Breast epithelium (tissue), 4 donors: Measurements from ENCODE around the gene PSMB11. TPM values are rescaled to one million over a fixed set of nuclear protein-coding genes. Genes with fewer than 3 reads are reported as not detected.
"Not testable (repeated sequence)": the region's sequence is repeated elsewhere in the genome, so short reads cannot be mapped to it uniquely, and the experiment has no call there.

Experiments used
- DNase-seq, 2 donors: peaks; one replicate each; pipeline ENCODE4 v3.0.0-alpha.2; 2019; ENCODE audit warnings: low spot score in 2 of 2
- H3K27ac ChIP-seq, 2 donors: fragments of 200-600 bp; sonication (generic) in 1 of 2; one replicate each; pipeline ENCODE4 v1.5.1; 2016 to 2019; ENCODE audit warnings: mild to moderate bottlenecking in 1 of 2
- H3K27me3 ChIP-seq, 2 donors: fragments of 200-600 bp; sonication (generic) in 1 of 2; one replicate each; pipeline versions ENCODE4 v1.5.1 to v1.6.0; 2017 to 2019; ENCODE audit warnings: control low read depth in 1 of 2, mild to moderate bottlenecking in 1 of 2
- H3K36me3 ChIP-seq: fragments of 200-600 bp; one replicate; pipeline ENCODE4 v1.5.1; 2019
- H3K4me1 ChIP-seq, 2 donors: fragments of 200-600 bp; sonication (generic); one replicate each; pipeline ENCODE4 v1.5.1; 2016 to 2019; ENCODE audit warnings: control low read depth in 1 of 2
- H3K4me3 ChIP-seq, 3 donors: fragments of 200-600 bp; sonication (generic); 1 replicate in 2 of 3; 2 replicates in 1 of 3; pipeline ENCODE4 v1.5.1; 2016 to 2019; ENCODE audit warnings: mild to moderate bottlenecking in 3 of 3, moderate library complexity in 2 of 3
- H3K9me3 ChIP-seq, 2 donors: fragments of 200-600 bp; sonication (generic) in 1 of 2; one replicate each; pipeline ENCODE4 v1.5.1; 2016 to 2019; ENCODE audit warnings: control low read depth in 1 of 2
- POLR2A ChIP-seq: fragments of 450-650 bp; IDR thresholded peaks from one replicate; pipeline ENCODE4 v1.6.1; 2016; ENCODE audit warnings: antibody characterized with exemption, mild to moderate bottlenecking, moderate library complexity
- POLR2AphosphoS5 ChIP-seq, 3 donors: sonication (generic); formaldehyde crosslinking; IDR thresholded peaks; one replicate each; pipeline ENCODE4 v1.6.1; 2017; ENCODE audit warnings: antibody characterized with exemption in 3 of 3
- intact Hi-C: fragments of 100-400 bp; cut with DNase I; formaldehyde crosslinking; loops from one replicate; pipeline ENCODE4 v1.15.1; 2023; ENCODE audit warnings: low total_unique reads
- total RNA-seq, 3 donors: library from RNA; depleted of rRNA; stranded (reverse); fragments of >200 nt; gene quantifications; one replicate each; pipeline ENCODE4 v1.1.0, GENCODE V29; 2016
- TF ChIP-seq, protein P1 (sequence below), 3 donors: fragments of 450-650 bp; IDR thresholded peaks; one replicate each; pipeline ENCODE4 v1.5.1; 2016 to 2017; ENCODE audit warnings: antibody characterized with exemption in 3 of 3, mild to moderate bottlenecking in 3 of 3, moderate library complexity in 3 of 3

The PSMB11 gene
- total RNA-seq, 3 donors from 2014 or later = not detected

DNA sequence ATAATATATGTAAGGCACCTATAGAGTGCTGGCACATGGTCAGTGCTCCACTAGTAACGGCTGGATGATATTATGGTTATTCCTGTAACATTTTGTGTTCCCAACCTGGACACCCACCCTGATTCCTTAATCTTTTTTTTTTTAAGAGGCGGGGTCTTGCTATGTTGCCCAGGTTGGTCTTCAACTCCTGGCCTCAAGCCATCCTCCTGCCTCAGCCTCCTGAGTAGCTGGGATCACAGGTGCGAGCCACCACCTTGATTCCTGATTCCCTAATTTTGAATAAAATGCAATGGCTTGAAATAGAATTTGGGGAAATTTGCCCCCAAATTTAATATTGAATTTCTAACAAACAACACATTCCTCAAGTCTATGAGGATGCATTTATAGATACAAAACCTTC lies 39.4 kb upstream of the PSMB11 start:
- TF ChIP-seq POLR2A (no peak), POLR2AphosphoS5 (IDR thresholded peaks at IDR 0.05) (no peak)
- TF ChIP-seq, protein P1, sequence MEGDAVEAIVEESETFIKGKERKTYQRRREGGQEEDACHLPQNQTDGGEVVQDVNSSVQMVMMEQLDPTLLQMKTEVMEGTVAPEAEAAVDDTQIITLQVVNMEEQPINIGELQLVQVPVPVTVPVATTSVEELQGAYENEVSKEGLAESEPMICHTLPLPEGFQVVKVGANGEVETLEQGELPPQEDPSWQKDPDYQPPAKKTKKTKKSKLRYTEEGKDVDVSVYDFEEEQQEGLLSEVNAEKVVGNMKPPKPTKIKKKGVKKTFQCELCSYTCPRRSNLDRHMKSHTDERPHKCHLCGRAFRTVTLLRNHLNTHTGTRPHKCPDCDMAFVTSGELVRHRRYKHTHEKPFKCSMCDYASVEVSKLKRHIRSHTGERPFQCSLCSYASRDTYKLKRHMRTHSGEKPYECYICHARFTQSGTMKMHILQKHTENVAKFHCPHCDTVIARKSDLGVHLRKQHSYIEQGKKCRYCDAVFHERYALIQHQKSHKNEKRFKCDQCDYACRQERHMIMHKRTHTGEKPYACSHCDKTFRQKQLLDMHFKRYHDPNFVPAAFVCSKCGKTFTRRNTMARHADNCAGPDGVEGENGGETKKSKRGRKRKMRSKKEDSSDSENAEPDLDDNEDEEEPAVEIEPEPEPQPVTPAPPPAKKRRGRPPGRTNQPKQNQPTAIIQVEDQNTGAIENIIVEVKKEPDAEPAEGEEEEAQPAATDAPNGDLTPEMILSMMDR (IDR thresholded peaks at IDR 0.05) = no peak
- no peaks in the 10 kb centered on the region for H3K36me3 ChIP-seq
- no peaks in the 10 kb centered on the region for H3K27me3 ChIP-seq
- DNase-seq = no peak
- peaks cover 0 to 4% of the 10 kb centered on the region in 2 donors for H3K4me1 ChIP-seq
- intact Hi-C loops = no loop called here
- no peak overlapping the region for H3K4me3 ChIP-seq
- no peaks in the 10 kb centered on the region for H3K9me3 ChIP-seq
- no peak overlapping the region for H3K27ac ChIP-seq

DNA sequence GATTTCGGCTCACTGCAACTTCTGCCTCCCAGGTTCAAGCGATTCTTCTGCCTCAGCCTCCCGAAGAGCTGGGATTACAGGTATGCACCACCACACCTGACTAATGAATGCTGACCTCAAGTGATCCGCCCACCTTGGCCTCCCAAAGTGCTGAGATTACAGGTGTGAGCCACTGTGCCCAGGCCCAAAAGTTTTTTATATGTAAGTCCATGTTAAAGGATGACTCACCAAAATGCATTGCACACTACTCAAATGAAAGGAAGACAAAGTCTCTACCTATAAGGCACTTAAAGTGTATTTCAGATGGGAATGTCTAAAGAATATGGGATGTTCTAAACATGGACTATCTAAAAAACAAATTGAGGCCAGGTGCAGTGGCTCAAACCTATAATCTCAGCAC lies 37.7 kb upstream of the PSMB11 start:
- H3K4me3 ChIP-seq, H3K27ac ChIP-seq, H3K27me3 ChIP-seq, DNase-seq, H3K36me3 ChIP-seq, H3K9me3 ChIP-seq, intact Hi-C loops, H3K4me1 ChIP-seq: not testable (repeated sequence)

DNA sequence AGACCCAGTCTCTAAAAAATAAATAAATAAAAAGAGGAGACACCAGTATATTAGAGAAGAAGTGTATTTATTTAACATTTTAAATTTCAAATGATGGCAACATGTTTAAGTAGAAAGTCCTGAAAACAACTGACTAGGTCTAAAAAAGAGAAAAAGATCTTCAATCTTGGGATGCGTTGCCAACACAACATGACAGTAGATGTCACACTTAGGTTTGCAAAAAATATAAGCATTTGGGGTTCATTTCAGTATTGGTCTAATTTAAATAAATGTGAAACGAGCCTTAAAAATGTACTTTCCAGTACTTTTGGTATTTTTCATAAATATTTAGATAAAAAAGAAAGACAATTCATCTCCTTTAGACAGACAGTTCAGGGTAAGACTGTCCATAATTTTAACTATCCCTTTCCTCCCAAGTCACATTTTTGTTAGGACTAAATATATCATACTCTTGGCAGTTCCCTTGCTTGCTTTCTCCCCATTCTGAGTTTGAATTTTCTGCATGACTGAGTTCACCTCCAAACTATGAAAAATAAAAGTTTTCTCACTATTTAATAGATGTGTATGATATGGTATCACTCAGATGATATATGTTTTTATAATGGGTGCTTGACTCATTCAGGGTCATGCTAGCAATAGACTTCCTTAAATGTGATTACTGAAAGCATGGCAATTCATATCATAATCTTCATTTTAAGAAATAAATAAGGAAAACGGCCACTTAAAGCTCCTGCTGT lies 36.4 kb upstream of the PSMB11 start:
- peak overlapping the region in 1 of 3 donors; percentile 61 for H3K4me3 ChIP-seq

DNA sequence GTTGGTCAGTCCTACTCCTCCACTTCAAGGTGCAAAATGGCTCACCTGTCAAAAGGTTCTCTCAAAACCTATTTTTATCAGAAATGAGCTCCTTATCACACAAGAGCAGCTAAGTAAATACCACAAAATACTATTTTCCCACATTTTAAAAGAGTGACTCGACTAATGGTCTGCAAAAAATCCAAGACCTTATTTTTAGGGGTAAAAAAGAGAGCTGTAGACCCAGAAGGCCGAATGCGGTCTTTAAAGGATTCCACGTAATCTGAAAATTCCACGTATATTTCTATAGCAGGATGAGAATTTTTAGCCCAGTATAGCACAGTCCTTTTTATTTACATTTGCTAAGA lies 35.9 kb upstream of the PSMB11 start:
- Histone ChIP-seq H3K4me1 (peaks cover 0 to 5% of the 10 kb centered on the region in 2 donors), H3K9me3 (no peaks in the 10 kb centered on the region), H3K36me3 (no peaks in the 10 kb centered on the region), H3K4me3 (peak overlapping the region; percentile 58 to 83 (median 61)), H3K27ac (peak overlapping the region; percentile 81 to 94), H3K27me3 (no peaks in the 10 kb centered on the region)
- intact Hi-C loops = no loop called here
- no peak for DNase-seq
- TF ChIP-seq POLR2AphosphoS5 (IDR thresholded peaks at IDR 0.05) (no peak), POLR2A (no peak)
- TF ChIP-seq, protein P1 (IDR thresholded peaks at IDR 0.05) = no peak

More for the DNA sequence above, 36.4 kb upstream of the PSMB11 start:
- H3K36me3 ChIP-seq = no peaks in the 10 kb centered on the region
- peaks cover 0 to 5% of the 10 kb centered on the region in 2 donors for H3K4me1 ChIP-seq
- H3K27me3 ChIP-seq = no peaks in the 10 kb centered on the region
- TF ChIP-seq, protein P1 (IDR thresholded peaks at IDR 0.05) = no peak
- TF ChIP-seq POLR2AphosphoS5 (IDR thresholded peaks at IDR 0.05) (no peak), POLR2A (no peak)
- DNase-seq = no peak
- no peaks in the 10 kb centered on the region for H3K9me3 ChIP-seq
- intact Hi-C loops = no loop called here
- H3K27ac ChIP-seq = peak overlapping the region in 1 of 2 donors; percentile 81

DNA sequence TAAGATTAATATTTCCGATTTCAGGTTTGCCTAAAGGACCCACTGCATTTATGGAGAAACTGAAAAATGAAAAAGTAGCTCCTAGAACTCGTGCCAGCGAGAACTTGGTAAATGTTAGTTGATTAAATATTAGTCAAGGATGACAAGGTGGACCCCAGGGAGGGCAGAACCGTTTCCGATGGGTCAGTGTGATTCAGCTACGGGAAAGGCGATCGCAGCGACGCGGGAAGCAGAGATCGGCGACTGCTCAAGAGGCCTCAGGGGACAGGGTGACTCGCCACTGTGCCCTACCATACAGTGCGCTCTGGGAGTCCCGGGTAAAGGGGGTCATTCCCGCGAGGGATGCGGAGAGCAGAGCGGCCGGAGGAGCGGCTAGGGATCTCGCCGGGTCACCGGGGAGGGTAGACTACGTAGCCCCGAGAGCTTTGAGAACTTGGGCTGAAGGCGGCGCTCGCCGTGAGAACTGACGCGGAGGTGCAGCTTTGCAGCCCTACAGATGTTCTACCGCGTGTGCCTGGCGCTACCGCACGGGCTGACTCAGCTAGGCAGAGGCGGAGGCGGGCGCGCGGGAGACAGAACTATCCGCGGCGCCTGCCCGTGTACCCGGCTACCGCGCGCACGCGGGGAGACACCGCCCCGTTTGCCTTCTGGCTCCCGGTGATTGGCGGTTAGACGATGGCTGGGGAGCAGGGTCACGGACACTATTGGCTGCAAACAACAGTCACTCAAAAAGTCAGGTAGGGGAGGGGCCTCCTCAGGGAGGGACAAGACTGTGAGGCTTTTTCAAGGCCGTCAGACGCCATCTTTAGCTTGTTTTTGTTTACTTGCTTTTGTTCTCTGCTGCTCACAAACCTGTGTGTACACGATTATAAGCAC lies 35.2 kb upstream of the PSMB11 start:
- TF ChIP-seq POLR2A = peak; percentile 70
- TF ChIP-seq, protein P1 (IDR thresholded peaks at IDR 0.05) = no peak
- TF ChIP-seq POLR2AphosphoS5 (IDR thresholded peaks at IDR 0.05) = peak; percentile 75 to 94 (median 92)
- peak overlapping the region; percentile 81 to 94 for H3K27ac ChIP-seq
- H3K36me3 ChIP-seq = no peaks in the 10 kb centered on the region
- no peaks in the 10 kb centered on the region for H3K27me3 ChIP-seq
- peak; percentile 95 to 97 for DNase-seq
- H3K9me3 ChIP-seq = no peaks in the 10 kb centered on the region
- H3K4me1 ChIP-seq = peaks cover 0 to 5% of the 10 kb centered on the region in 2 donors
- peak overlapping the region; percentile 58 to 83 (median 61) for H3K4me3 ChIP-seq
- intact Hi-C loops = no loop called here
